Stimulated activated CD8-positive, alpha-beta memory T cell treated with anti-CD3 and anti-CD28 coated beads, Interleukin-15, amount 100 ng/mL, for 48 hours (primary cell): ENCODE results near the gene GGA2.
"Not testable (repeated sequence)": the region's sequence is repeated elsewhere in the genome, so short reads cannot be mapped to it uniquely, and the experiment has no call there.

Source experiments
- DNase-seq, 2 donors: peaks; one replicate each; pipeline ENCODE4 v3.0.0-alpha.2; 2020; ENCODE audit warnings: low read depth in 2 of 2

The GGA2 gene

GRCh38 chr16:23510164-23510914, at the start of gene GGA2:
TSS of gene GGA2 (minus strand) at chr16:23510494. CDS start at chr16:23510411, 83 bp downstream.
- DNase-seq: peak; percentile 67 to 75

DNA sequence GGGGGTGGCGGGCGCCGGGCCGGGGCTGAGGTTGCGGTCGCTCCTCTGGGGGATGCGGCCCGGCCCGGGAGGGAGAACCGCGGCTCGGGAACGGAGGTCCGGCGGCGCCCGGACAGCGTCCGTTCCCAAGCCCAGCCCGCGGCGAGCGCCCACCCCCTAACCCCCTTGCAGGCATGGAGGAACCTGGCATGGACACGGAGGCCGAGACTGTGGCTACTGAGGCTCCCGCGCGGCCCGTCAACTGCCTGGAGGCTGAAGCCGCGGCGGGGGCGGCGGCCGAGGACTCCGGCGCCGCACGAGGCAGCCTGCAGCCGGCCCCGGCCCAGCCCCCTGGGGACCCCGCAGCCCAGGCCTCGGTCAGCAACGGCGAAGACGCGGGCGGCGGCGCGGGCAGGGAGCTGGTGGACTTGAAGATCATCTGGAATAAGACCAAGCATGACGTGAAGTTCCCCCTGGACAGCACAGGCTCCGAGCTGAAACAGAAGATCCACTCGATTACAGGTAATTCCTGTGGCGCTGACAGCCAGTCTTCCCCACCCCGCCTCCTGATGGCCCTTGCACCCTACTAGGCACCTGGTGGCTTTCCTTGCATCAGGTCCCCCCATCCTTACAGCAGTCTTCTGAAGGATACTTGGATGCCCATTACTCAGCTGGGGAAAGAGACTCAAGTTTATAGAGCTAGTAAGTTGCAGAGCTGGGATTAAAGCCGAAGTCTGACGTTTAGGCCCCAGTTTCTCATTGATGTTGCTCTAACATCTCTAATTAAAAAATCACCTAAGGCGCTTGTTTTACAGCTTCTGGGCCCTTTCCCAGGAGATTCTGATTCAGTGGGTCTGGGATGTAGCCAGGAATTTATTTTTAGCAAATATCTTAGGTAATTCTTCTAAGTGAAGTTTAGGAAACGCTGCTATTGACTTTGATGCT, 47.7 kb upstream of the GGA2 start:
- DNase-seq: no peak

- peak; percentile 98 to 99 for DNase-seq
Observed at GRCh38 chr16:23556881-23557778, 46.8 kb upstream of the GGA2 start, which contains the start of the genes EARS2 and UBFD1. TSS of gene EARS2 (minus strand) at chr16:23557350. CDS start at chr16:23557343, 7 bp downstream. TSS of gene UBFD1 (plus strand) at chr16:23557727. CDS start at chr16:23557743, 16 bp downstream.

GRCh38 chr16:23554536-23554935, 44.2 kb upstream of the GGA2 start:
- no peak for DNase-seq

DNA sequence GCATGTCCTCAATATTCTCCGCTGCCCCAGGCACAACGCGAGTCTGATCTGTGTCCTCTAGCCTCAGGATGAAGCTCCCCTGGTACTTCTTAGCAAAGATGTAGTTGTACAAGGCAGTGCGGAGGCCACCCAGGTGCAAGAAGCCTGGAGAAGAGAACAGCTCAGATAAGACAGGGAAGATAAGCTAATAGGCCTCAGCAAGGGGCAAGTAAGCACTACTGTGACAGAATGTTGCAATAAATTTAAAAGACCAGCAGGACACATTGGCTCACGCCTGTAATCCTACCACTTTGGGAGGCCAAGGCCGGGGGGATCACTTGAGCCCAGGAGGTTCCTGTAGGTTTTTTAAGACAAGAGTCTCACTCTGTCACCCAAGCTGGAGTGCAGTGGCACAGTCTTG, 41.9 kb upstream of the GGA2 start:
- DNase-seq: no peak

- no peak for DNase-seq
Observed at GRCh38 chr16:23549938-23550337, 39.6 kb upstream of the GGA2 start.

- DNase-seq: no peak
Observed at GRCh38 chr16:23544436-23544835, 34.1 kb upstream of the GGA2 start.

- DNase-seq: not testable (repeated sequence)
Observed at GRCh38 chr16:23540817-23541178, 30.5 kb upstream of the GGA2 start.

DNA sequence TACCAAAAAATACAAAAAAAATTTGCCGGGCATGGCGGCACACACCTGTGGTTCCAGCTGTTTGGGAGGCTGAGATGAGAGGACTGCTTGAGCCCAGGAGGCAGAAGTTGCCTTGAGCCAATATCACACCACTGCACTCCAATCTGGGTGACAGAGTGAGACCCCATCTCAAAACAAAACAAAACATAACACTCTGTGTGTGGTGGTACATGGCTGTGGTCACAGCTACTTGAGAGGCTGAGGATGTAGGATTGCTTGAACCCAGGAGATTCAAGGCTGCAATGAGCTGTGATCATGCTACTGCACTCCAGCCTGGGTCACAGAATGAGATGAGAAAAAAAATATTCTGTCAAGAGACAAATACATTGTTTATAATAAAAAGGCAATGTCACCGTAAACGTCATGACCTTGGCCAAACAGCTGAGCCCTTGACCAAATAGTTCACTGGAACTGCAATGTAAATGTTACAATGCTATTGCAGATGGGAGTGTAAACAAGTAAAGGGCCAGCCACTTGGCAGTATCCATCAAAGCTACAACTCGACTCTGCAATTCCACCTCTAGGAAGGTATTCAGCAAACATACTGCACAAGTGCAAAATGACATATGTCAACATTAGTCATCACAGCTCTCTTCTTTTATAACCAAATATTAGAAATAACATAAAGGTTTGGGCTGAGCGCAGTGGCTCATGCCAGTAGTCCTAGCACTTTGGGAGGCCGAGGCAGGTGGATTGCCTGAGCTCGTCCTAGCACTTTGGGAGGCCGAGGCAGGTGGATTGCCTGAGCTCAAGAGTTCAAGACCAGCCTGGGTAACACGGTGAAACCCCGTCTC, 29.9 kb upstream of the GGA2 start:
- DNase-seq: no peak

- DNase-seq: no peak
Observed at GRCh38 chr16:23538919-23539278, 28.6 kb upstream of the GGA2 start.

DNA sequence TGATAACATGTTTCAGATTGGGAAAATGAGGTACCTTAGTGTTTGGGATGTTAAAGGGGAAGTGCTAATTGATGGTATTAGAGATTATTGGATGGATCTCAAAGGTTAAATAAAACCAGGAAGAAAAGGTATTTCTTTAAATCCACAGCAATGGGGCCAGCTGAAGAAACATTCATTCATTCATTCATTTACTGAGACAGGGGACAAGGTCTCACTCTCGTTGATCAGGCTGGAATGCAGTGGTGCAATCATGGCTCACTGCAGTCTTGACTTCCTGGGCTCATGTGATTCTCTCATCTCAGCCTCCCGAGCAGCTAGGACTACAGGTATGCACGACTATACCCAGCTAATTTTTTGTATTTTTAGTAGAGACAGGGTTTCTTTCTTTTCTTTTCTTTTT, 27.1 kb upstream of the GGA2 start:
- no peak for DNase-seq

DNA sequence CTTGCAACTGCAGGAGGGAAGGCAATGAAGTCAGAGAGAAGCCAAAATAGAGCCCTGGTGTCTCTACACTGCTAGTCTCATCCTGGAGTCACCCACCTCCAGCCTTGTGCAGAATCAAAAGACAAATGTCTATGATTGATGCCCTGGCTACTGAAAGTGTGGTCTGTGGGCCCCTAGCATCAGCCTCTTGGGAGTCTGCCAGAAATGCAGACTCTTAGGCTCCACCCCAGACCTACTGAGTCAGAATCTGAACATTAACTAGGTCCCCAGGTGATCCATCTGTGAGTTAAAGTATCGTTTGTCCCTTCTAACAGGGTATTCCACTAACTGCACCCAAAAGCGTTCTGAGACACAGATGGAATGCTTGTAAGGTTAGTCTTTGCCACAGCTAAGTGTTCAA, 25.6 kb upstream of the GGA2 start:
- DNase-seq: no peak

DNA sequence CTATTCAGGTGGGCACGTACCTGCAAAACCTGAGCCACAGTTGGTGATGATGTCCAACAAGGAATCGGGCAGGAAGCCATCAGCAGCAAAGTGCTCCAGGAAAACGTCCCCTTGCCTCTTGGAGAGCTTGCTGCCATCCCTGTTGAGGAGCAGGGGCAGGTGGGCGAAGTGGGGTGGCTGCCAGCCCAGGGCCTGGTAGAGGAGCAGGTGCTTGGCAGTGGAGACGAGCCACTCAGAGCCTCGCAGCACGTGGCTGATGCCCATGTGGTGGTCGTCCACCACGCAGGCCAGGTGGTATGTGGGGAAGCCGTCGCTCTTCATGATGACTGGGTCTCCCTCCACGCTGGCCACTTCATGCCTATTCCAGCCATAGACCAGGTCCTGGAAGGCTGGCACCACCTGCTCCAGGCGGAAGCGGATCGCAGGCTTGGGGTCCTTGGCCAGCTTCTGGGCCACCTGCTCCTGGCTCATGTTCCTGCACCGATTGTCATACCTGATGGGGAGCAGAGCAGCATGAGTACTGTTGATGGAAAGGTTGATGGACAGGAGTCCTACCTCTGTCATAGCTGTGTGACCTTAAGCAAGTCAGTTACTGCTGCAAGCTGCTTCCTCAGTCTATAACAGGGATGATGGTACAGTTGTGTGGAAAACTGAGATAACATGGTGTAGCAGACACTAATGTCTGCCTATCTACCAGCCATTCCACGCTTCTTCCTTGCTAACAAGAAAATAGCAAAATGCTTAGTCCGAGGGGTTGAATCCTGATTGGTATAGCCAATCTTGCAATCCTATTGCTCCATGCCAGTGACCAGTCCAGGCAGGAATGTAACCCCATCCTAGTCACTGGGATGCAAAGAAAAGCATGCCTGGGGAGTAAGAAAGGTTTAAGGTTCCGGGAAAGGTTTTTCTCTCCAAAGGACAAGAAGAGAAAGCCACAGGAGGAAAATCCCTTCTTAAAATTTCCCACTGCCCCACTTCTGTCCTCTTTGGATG, 24.9 kb upstream of the GGA2 start:
- DNase-seq: no peak

GRCh38 chr16:23532448-23532847, 22.2 kb upstream of the GGA2 start:
- no peak for DNase-seq

DNA sequence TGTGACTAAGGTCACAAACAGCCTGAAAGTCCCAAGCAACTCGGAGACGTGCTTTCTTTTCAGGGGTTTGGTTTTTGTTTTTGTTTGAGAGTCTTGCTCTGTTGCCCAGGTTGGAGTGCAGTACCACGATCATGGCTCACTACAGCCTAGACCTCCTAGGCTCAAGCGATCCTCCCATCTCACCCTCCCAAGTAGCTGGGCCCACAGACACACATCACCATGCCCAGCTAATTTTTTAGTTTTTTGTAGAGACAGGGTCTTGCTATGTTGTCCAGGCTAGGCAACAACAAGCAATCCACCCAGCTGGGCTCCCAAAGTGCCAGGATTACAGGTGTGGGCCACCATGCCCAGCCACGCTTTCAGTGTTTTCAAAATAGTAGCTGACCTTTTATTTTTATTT, 19.8 kb upstream of the GGA2 start:
- DNase-seq: no peak

DNA sequence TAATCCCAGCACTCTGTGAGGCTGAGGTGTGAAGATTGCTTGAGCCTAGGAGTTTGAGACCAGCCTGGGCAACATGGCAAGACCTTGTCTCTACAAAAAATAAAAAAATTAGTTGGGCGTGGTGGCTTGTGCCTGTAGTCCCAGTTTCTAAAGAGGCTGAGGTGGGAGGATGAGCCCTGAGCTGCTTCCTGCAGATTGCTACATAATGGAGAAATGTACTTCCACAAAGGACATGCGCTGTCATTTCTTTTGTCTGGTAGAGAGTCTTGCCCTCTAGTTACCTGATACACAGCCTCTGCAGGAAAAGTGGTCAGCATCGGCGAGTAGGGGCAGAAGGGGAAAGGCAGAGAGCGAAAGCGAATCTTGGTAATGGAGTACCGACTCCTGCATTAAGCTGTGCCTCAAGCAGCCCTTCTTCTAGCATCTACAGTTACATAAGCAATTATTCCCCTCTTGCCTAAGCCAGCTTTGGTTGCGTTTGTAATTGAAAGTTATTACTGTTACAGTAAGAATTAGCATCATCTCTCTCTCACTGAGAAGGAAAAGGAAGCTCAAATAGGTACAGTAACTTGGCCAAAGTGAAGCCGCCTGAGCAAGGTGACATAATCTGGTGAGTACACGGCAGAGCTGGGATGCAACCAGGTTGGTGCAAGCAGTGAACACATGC, 18.5 kb upstream of the GGA2 start:
- DNase-seq: no peak

DNA sequence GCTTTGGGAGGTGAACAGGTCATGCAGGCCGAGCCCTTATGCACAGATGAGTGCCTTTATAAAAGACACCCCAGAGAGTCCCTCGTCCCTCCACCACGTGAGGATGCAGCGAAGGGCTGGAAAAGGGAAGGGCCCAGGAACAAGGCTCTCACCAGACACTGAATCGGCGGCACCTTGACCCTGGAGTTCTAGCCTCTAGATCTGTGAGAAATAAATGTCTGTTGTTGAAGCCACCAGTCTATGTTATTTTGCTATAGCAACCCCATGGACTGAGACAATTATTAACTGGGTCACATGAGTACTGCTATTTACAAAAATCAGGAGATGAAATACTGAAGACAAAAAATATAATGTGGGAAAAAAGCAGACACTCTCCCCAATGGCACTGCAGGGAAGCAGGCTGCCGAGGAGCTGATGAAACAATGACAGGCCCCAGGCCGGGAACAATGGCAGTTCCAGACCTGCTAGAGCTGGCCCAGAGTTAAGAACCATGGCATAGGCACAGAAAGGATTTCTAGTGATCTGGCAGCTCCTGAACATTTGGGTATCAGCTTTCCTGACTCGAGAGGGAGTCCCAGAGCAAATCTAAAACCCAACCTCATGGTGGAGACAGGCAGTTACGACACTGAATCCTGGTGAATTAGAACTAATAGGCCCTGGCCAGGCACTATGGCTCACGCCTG, 17.8 kb upstream of the GGA2 start:
- no peak for DNase-seq

- DNase-seq: no peak
Observed at GRCh38 chr16:23524886-23525285, 14.6 kb upstream of the GGA2 start.
